Fibroblast of villous mesenchyme (primary cell): ENCODE data around the gene MYT1. TPM values are rescaled to one million over a fixed set of nuclear protein-coding genes. Genes with fewer than 3 reads are reported as not detected.

ENCODE experiments used
- DNase-seq: peaks from one replicate; pipeline ENCODE4 v3.0.0-alpha.2; 2010; ENCODE audit warnings: low read depth
- H3K4me3 ChIP-seq: 2 replicates; pipeline ENCODE4 v1.5.1; 2011; ENCODE audit warnings: low read depth, mild to moderate bottlenecking, low read length
- CTCF ChIP-seq: IDR thresholded peaks from 2 replicates; pipeline ENCODE4 v1.5.1; 2012; ENCODE audit warnings: low read depth, mild to moderate bottlenecking, low read length; ENCODE audit not compliant: insufficient read depth
- total RNA-seq: library from RNA; depleted of rRNA; stranded (reverse); fragments of >200 nt; gene quantifications from 2 replicates; pipeline ENCODE4 v1.2.3, GENCODE V29; 2012

Gene MYT1
- total RNA-seq, 1 donor, result not detected

- no peak overlapping the region for H3K4me3 ChIP-seq
- TF ChIP-seq CTCF, result peak; percentile 16
- peak; percentile 85 for DNase-seq
Observed at GRCh38 chr20:64224351-64225170, 60.3 kb downstream of the MYT1 start.

GRCh38 chr20:64225171-64225595 lies 60.9 kb downstream of the MYT1 start:
- DNase-seq, result no peak
- TF ChIP-seq CTCF, result no peak
- H3K4me3 ChIP-seq, result no peak overlapping the region

- no peak overlapping the region for H3K4me3 ChIP-seq
- DNase-seq, result no peak
- no peak for TF ChIP-seq CTCF
Observed at GRCh38 chr20:64225828-64226598, 61.8 kb downstream of the MYT1 start.

- DNase-seq, result no peak
- no peak overlapping the region for H3K4me3 ChIP-seq
- TF ChIP-seq CTCF, result no peak
Observed at GRCh38 chr20:64226686-64227580, 62.7 kb downstream of the MYT1 start.

GRCh38 chr20:64228086-64228653 lies 63.9 kb downstream of the MYT1 start:
- DNase-seq, result no peak
- no peak overlapping the region for H3K4me3 ChIP-seq
- TF ChIP-seq CTCF, result no peak
